SH-SY5Y (cell line): ENCODE data around the gene FOXG1.

Experiments
- GATA2 ChIP-seq: IDR thresholded peaks from 2 replicates; pipeline ENCODE4 v1.6.1; 2011; ENCODE audit warnings: mild to moderate bottlenecking, low read depth, low read length
- GATA3 ChIP-seq: IDR thresholded peaks from 2 replicates; pipeline ENCODE4 v1.6.1; 2011; ENCODE audit warnings: low read depth, mild to moderate bottlenecking, low read length, moderate library complexity

DNA sequence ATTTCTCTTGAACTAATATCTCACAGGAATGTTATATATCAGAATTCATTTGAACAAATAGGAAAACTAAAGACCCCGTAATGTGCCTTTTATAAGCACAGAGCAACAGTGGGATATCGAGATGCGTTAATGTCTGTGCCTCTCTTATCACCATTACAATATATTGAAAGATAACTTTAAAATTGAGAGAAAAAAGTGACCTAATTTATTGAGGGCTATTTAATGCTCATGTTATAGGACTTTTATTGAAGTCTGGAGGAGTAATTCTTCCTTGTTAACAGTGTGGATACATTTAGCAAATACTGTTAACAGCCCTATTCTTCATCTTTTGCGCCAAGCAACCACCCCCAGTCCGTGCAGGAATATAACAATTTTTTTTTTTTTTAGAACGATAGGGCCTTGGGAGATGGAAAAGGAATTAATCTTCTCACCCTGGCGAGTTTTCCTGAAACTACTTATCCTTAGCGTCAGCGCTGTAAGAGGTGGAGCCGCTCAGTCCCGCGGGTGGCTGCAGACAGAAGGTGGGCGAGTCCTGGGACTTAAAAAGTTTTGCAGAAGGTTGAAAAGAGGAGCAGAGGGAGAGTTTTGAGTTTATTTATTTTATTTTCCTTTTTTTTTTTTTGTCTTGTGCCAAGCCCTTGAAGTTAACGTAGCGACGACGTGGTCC lies 11.0 kb downstream of the FOXG1 start:
- TF ChIP-seq GATA3 (no peak), GATA2 (no peak)
